Endothelial cell of umbilical vein (primary cell): ENCODE results near the gene PKMYT1. TPM values are rescaled to one million over a fixed set of nuclear protein-coding genes. Genes with fewer than 3 reads are reported as not detected.

Experiments
- BruUV-seq: library from RNA; stranded (reverse); fragments of 400-500 nt; replicated peaks from 2 replicates; lab custom pipeline; 2021; lab: Mats Ljungman, UMichigan
- CTCF ChIA-PET: fragments of 300-600, 350-600 bp; sonication (Branson Sonifier 250); formaldehyde crosslinking; loops from one replicate; lab custom pipeline; 2021; ENCODE audit warnings: antibody characterized with exemption, inconsistent platforms; lab: Charles Lee
- POLR2A ChIA-PET: fragments of 300-600, 350-600 bp; sonication (Branson Sonifier 250); formaldehyde crosslinking; loops from one replicate; lab custom pipeline; 2021; ENCODE audit warnings: antibody characterized with exemption, inconsistent platforms; lab: Charles Lee
- DNase-seq: peaks from one replicate; pipeline ENCODE4 v3.0.0-alpha.2; 2011; ENCODE audit warnings: low read depth, low spot score
- FAIRE-seq: peaks from 2 replicates; lab custom pipeline; 2011; peaks lifted over from hg19 to GRCh38; lab: Jason Lieb, UNC
- H2AFZ ChIP-seq: 2 replicates; pipeline ENCODE4 v1.6.0; 2012; ENCODE audit warnings: low read depth, low read length, control low read depth, inconsistent platforms
- H3K27ac ChIP-seq: 2 replicates; pipeline ENCODE4 v1.5.1; 2011; ENCODE audit warnings: low read depth, mild to moderate bottlenecking, control low read depth, low read length, moderate library complexity; ENCODE audit not compliant: insufficient read depth
- H3K27me3 ChIP-seq, 2 experiments: 2 replicates each; pipeline versions ENCODE4 v1.6.0 to v1.6.1; 2011; ENCODE audit warnings: low read length in 2 of 2, mixed read lengths in 1 of 2; ENCODE audit not compliant: control insufficient read depth in 2 of 2, insufficient read depth in 2 of 2
- H3K36me3 ChIP-seq, 2 experiments: 2 replicates in 1 of 2; 3 replicates in 1 of 2; pipeline ENCODE4 v1.5.1; 2011; ENCODE audit warnings: low read length in 2 of 2, mild to moderate bottlenecking in 1 of 2, moderate library complexity in 1 of 2; ENCODE audit not compliant: control insufficient read depth in 2 of 2, insufficient read depth in 2 of 2; ENCODE audit errors: extremely low read depth in 1 of 2
- H3K4me1 ChIP-seq: 3 replicates; pipeline ENCODE4 v1.5.1; 2011; ENCODE audit warnings: mild to moderate bottlenecking, low read length; ENCODE audit not compliant: control insufficient read depth, insufficient read depth; ENCODE audit errors: extremely low read depth
- H3K4me2 ChIP-seq: 2 replicates; pipeline ENCODE4 v1.6.1; 2011; ENCODE audit warnings: low read length, control low read depth, mixed read lengths; ENCODE audit not compliant: insufficient read depth
- H3K4me3 ChIP-seq, 3 experiments: fragments of 200-600 bp in 1 of 3; sonication (generic), shearing (Covaris generic) in 1 of 3; replicated peaks in 1 of 3; 2 replicates each; pipeline ENCODE4 v1.5.1; 2011 to 2016; ENCODE audit warnings: control low read depth in 3 of 3, low read length in 3 of 3, mild to moderate bottlenecking in 2 of 3, inconsistent platforms in 1 of 3, low read depth in 1 of 3, moderate library complexity in 1 of 3; ENCODE audit not compliant: insufficient read depth in 1 of 3
- H3K79me2 ChIP-seq: 2 replicates; pipeline ENCODE4 v1.6.0; 2012; ENCODE audit warnings: low read length, inconsistent platforms; ENCODE audit not compliant: control insufficient read depth, insufficient read depth
- H3K9ac ChIP-seq: replicated peaks from 2 replicates; pipeline ENCODE3; 2011; ENCODE audit warnings: low read length, control low read depth; ENCODE audit not compliant: insufficient read depth; ENCODE audit errors: extremely low read depth
- H3K9me1 ChIP-seq: replicated peaks from 3 replicates; pipeline ENCODE4 v1.6.0; 2011; ENCODE audit warnings: mild to moderate bottlenecking, low read length; ENCODE audit not compliant: control insufficient read depth, insufficient read depth; ENCODE audit errors: extremely low read depth
- H3K9me3 ChIP-seq: replicated peaks from 2 replicates; pipeline ENCODE4 v1.5.1; 2012; ENCODE audit warnings: low read length, inconsistent platforms; ENCODE audit not compliant: control insufficient read depth, insufficient read depth
- H4K20me1 ChIP-seq: replicated peaks from 2 replicates; pipeline ENCODE3; 2011; ENCODE audit warnings: mild to moderate bottlenecking, low read length; ENCODE audit not compliant: control insufficient read depth, insufficient read depth; ENCODE audit errors: extremely low read depth
- CTCF ChIP-seq, 2 donors: IDR thresholded peaks; 1 replicate in 1 of 2; 2 replicates in 1 of 2; pipeline ENCODE4 v1.5.1; 2011; ENCODE audit warnings: low read length in 2 of 2, mild to moderate bottlenecking in 2 of 2, moderate library complexity in 2 of 2, control low read depth in 1 of 2, inconsistent platforms in 1 of 2, low read depth in 1 of 2; ENCODE audit not compliant: insufficient read depth in 1 of 2; ENCODE audit errors: extremely low read depth in 1 of 2
- GATA2 ChIP-seq: IDR thresholded peaks from 2 replicates; pipeline ENCODE4 v1.7.0; 2011; ENCODE audit warnings: low read depth, mild to moderate bottlenecking, moderate library complexity, mixed read lengths, low read length; ENCODE audit not compliant: insufficient read length, insufficient read depth
- JUN ChIP-seq: IDR thresholded peaks from 2 replicates; pipeline ENCODE4 v1.6.1; 2011; ENCODE audit warnings: borderline replicate concordance, low read depth; ENCODE audit not compliant: insufficient read length, insufficient read depth
- MYC ChIP-seq: IDR thresholded peaks from one replicate; pipeline ENCODE4 v1.6.1; 2011; ENCODE audit warnings: mild to moderate bottlenecking, low read depth, low read length
- POLR2A ChIP-seq: IDR thresholded peaks from 2 replicates; pipeline ENCODE4 v1.6.1; 2012; ENCODE audit warnings: low read depth, mild to moderate bottlenecking, control low read depth, low read length
- dilution Hi-C: fragments of 300-500 bp; cut with MboI; formaldehyde crosslinking; loops from one replicate; pipeline ENCODE4 v1.15.0; 2019; ENCODE audit warnings: low sequenced_read_pairs; ENCODE audit not compliant: extremely low pct_ligation_motif_present
- intact Hi-C: fragments of 100-400 bp; cut with micrococcal nuclease; formaldehyde crosslinking; loops from one replicate; pipeline ENCODE4 v1.10.0; 2022
- polyA plus RNA-seq, 4 experiments: library from polyadenylated mRNA; depleted of rRNA in 3 of 4; stranded (reverse) in 3 of 4; unstranded in 1 of 4; fragments of >200 nt; gene quantifications; 2 replicates each; pipeline versions ENCODE4 v1.2.1 to v1.2.3, GENCODE V29; 2011 to 2012; ENCODE audit warnings: missing spikeins in 1 of 4
- total RNA-seq: library from RNA; stranded (reverse); gene quantifications from 2 replicates; pipeline ENCODE4 v1.2.3, GENCODE V29; 2021
- TF ChIP-seq, protein P1 (sequence below): IDR thresholded peaks from 2 replicates; pipeline ENCODE4 v1.6.1; 2011; ENCODE audit not compliant: insufficient read depth, insufficient read length

Gene PKMYT1
- total and polyA plus RNA-seq, 2 donors (not counting 3 experiments of a cell fraction or from before 2014, with no cell fraction given) = 26.1 to 48.5 TPM

DNA sequence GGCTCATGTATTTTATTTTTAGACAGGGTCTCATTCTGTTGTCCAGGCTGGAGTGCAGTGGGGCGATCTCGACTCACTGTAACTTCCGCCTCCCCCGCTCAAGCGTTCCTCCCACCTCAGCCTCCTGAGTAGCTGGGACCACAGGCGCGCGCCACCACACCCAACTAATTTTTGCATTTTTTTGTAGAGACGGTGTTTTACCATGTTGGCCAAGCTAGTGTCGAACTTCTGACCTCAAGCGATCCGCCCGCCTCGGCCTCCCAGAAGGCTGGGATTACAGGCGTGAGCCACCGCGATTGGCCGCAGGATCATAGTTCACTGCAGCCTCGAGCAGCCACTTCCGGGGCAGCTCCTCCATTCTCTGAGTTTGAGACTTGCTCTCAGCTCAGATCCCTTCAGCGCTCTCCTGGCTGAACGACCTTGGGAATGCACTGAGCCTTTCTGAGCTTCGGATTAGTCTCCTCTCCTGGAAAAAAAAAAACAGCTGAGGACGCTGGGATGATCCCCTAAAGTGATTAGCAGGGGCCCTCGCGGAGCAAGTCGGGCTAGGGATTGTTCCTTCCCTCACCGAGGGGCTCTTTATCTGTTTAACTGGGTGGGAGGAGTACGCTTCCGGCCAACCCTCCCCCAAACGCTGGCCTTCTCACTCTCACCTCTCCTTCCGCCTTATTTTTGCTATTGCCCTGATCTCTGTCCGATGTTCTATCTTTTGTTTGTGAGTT lies 1.1 kb upstream of the PKMYT1 start:
- ChIA-PET POLR2A (interaction anchor here (0.7 to 1.5 kb wide), 2 partner anchors 9 to 66 kb away, joined by 3 read pairs; no protein-coding TSS in a partner anchor), CTCF (interaction anchor here (1.6 to 2.8 kb wide), 4 partner anchors 11 to 54 kb away, joined by 3 to 10 read pairs (median 6); no protein-coding TSS in a partner anchor)
- FAIRE-seq (peak; percentile 38), DNase-seq (no peak)
- H3K9ac ChIP-seq = no peak overlapping the region
- no peaks in the 10 kb centered on the region for H3K9me1 ChIP-seq
- H4K20me1 ChIP-seq = no peaks in the 10 kb centered on the region
- no peak overlapping the region for H3K27ac ChIP-seq
- no peak overlapping the region for H3K4me3 ChIP-seq
- peaks cover 10% of the 10 kb centered on the region for H3K4me1 ChIP-seq
- dilution Hi-C loops (no loop called here), intact Hi-C loops (no loop called here)
- TF ChIP-seq MYC (no peak), CTCF (IDR thresholded peaks at IDR 0.05; ENCODE audit: extremely low read depth in 1 of 2, insufficient read depth in 1 of 2, low read depth in 1 of 2, low read length in 2 of 2) (no peak), POLR2A (no peak), GATA2 (no peak), JUN (no peak)
- TF ChIP-seq, protein P1, sequence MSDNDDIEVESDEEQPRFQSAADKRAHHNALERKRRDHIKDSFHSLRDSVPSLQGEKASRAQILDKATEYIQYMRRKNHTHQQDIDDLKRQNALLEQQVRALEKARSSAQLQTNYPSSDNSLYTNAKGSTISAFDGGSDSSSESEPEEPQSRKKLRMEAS = no peak
- H3K4me2 ChIP-seq = no peak overlapping the region
- no peaks in the 10 kb centered on the region for H3K9me3 ChIP-seq
- peaks cover 5% of the 10 kb centered on the region for H3K79me2 ChIP-seq
- no peaks in the 10 kb centered on the region for H3K27me3 ChIP-seq
- no TSS peak for BruUV-seq
- H3K36me3 ChIP-seq = no peaks in the 10 kb centered on the region
- no peak overlapping the region for H2AFZ ChIP-seq
